ENCODE data around the gene C10orf95.
"Not testable (repeated sequence)": the region's sequence is repeated elsewhere in the genome, so short reads cannot be mapped to it uniquely, and the experiment has no call there.

Gene C10orf95

GRCh38 chr10:102458656-102459055 lies 7.3 kb upstream of the C10orf95 start:
- ChIA-PET POLR2A (no interaction called here), CTCF (no interaction called here)
- Histone ChIP-seq H3K36me3 (ENCODE audit: control insufficient read depth in 4 of 4, insufficient read depth in 4 of 4, low read length in 3 of 4) (peaks cover 3 to 16% (median 8%) of the 10 kb centered on the region in 4 experiments), H3K27ac (ENCODE audit: insufficient read depth in 1 of 2, low read depth in 1 of 2, low read length in 2 of 2, poor library complexity in 1 of 2, severe bottlenecking in 2 of 2) (no peak overlapping the region), H3K4me3 (ENCODE audit: control insufficient read depth in 1 of 7, extremely low read depth in 1 of 7, insufficient read depth in 4 of 7, low read depth in 2 of 7, low read length in 6 of 7) (no peak overlapping the region), H3K4me1 (ENCODE audit: control extremely low read depth in 1 of 4, control insufficient read depth in 4 of 4, insufficient read depth in 4 of 4, low read length in 3 of 4) (peaks cover 0 to 25% (median 15%) of the 10 kb centered on the region in 4 experiments), H3K9me3 (ENCODE audit: control extremely low read depth in 1 of 5, control insufficient read depth in 4 of 5, insufficient read depth in 2 of 5, low read depth in 1 of 5, low read length in 4 of 5) (no peaks in the 10 kb centered on the region), H3K27me3 (replicated peaks in 2 of 5; ENCODE audit: control insufficient read depth in 4 of 5, insufficient read depth in 5 of 5, low read length in 4 of 5) (peaks cover 0 to 15% (median 0%) of the 10 kb centered on the region in 5 experiments)
- no CpG with 5 or more reads among the region's 4 CpGs for WGBS (ENCODE audit: insufficient coverage)
- no peak for DNase-seq

GRCh38 chr10:102457591-102458150 lies 6.3 kb upstream of the C10orf95 start:
- CTCF ChIA-PET, result interaction anchor here (2.1 to 3.2 kb wide), 3 partner anchors 22 to 35 kb away, joined by 5 to 9 read pairs (median 6); partner anchors contain the start of gene CUEDC2
- H3K27me3 ChIP-seq (replicated peaks in 2 of 5; ENCODE audit: control insufficient read depth in 4 of 5, insufficient read depth in 5 of 5, low read length in 4 of 5), result peaks cover 0 to 7% (median 0%) of the 10 kb centered on the region in 5 experiments
- POLR2A ChIA-PET, result no interaction called here
- WGBS (ENCODE audit: insufficient coverage), result 100% methylated on average over 7 of the region's 9 CpGs
- peaks cover 0 to 27% (median 17%) of the 10 kb centered on the region in 4 experiments for H3K4me1 ChIP-seq (ENCODE audit: control extremely low read depth in 1 of 4, control insufficient read depth in 4 of 4, insufficient read depth in 4 of 4, low read length in 3 of 4)
- no peak overlapping the region for H3K27ac ChIP-seq (ENCODE audit: insufficient read depth in 1 of 2, low read depth in 1 of 2, low read length in 2 of 2, poor library complexity in 1 of 2, severe bottlenecking in 2 of 2)
- no peaks in the 10 kb centered on the region for H3K9me3 ChIP-seq (ENCODE audit: control extremely low read depth in 1 of 5, control insufficient read depth in 4 of 5, insufficient read depth in 2 of 5, low read depth in 1 of 5, low read length in 4 of 5)
- H3K4me3 ChIP-seq (ENCODE audit: control insufficient read depth in 1 of 7, extremely low read depth in 1 of 7, insufficient read depth in 4 of 7, low read depth in 2 of 7, low read length in 6 of 7), result no peak overlapping the region
- peaks cover 4 to 24% (median 13%) of the 10 kb centered on the region in 4 experiments for H3K36me3 ChIP-seq (ENCODE audit: control insufficient read depth in 4 of 4, insufficient read depth in 4 of 4, low read length in 3 of 4)
- DNase-seq, result no peak

- Histone ChIP-seq H3K4me3 (ENCODE audit: control insufficient read depth in 1 of 7, extremely low read depth in 1 of 7, insufficient read depth in 4 of 7, low read depth in 2 of 7, low read length in 6 of 7) (no peak overlapping the region), H3K4me1 (ENCODE audit: control extremely low read depth in 1 of 4, control insufficient read depth in 4 of 4, insufficient read depth in 4 of 4, low read length in 3 of 4) (peaks cover 6 to 26% (median 15%) of the 10 kb centered on the region in 4 experiments), H3K36me3 (ENCODE audit: control insufficient read depth in 4 of 4, insufficient read depth in 4 of 4, low read length in 3 of 4) (peaks cover 6 to 30% (median 16%) of the 10 kb centered on the region in 4 experiments), H3K9me3 (ENCODE audit: control extremely low read depth in 1 of 5, control insufficient read depth in 4 of 5, insufficient read depth in 2 of 5, low read depth in 1 of 5, low read length in 4 of 5) (no peaks in the 10 kb centered on the region), H3K27ac (ENCODE audit: insufficient read depth in 1 of 2, low read depth in 1 of 2, low read length in 2 of 2, poor library complexity in 1 of 2, severe bottlenecking in 2 of 2) (no peak overlapping the region), H3K27me3 (replicated peaks in 2 of 5; ENCODE audit: control insufficient read depth in 4 of 5, insufficient read depth in 5 of 5, low read length in 4 of 5) (no peaks in the 10 kb centered on the region)
- DNase-seq, result no peak
- 87% methylated on average over 6 of the region's 7 CpGs for WGBS (ENCODE audit: insufficient coverage)
- POLR2A ChIA-PET, result no interaction called here
- CTCF ChIA-PET, result interaction anchor here (0.5 to 3.2 kb wide), 5 partner anchors 21 to 36 kb away, joined by 3 to 9 read pairs (median 5); partner anchors contain the start of gene CUEDC2
Measured at GRCh38 chr10:102455893-102456471, 4.6 kb upstream of the C10orf95 start.

GRCh38 chr10:102454662-102455487 lies 3.5 kb upstream of the C10orf95 start:
- WGBS (ENCODE audit: insufficient coverage), result 88% methylated on average over 8 of the region's 13 CpGs
- H3K27me3 ChIP-seq (replicated peaks in 2 of 5; ENCODE audit: control insufficient read depth in 4 of 5, insufficient read depth in 5 of 5, low read length in 4 of 5); POLR2A ChIA-PET; H3K27ac ChIP-seq (ENCODE audit: insufficient read depth in 1 of 2, low read depth in 1 of 2, low read length in 2 of 2, poor library complexity in 1 of 2, severe bottlenecking in 2 of 2); H3K9me3 ChIP-seq (ENCODE audit: control extremely low read depth in 1 of 5, control insufficient read depth in 4 of 5, insufficient read depth in 2 of 5, low read depth in 1 of 5, low read length in 4 of 5); DNase-seq; H3K4me3 ChIP-seq (ENCODE audit: control insufficient read depth in 1 of 7, extremely low read depth in 1 of 7, insufficient read depth in 4 of 7, low read depth in 2 of 7, low read length in 6 of 7): not testable (repeated sequence)
- Histone ChIP-seq H3K4me1 (ENCODE audit: control extremely low read depth in 1 of 4, control insufficient read depth in 4 of 4, insufficient read depth in 4 of 4, low read length in 3 of 4) (peaks cover 6 to 28% (median 16%) of the 10 kb centered on the region in 4 experiments), H3K36me3 (ENCODE audit: control insufficient read depth in 4 of 4, insufficient read depth in 4 of 4, low read length in 3 of 4) (peaks cover 6 to 30% (median 16%) of the 10 kb centered on the region in 4 experiments)
- CTCF ChIA-PET, result interaction anchor here (3.2 kb wide), 1 partner anchor 25 kb away, joined by 9 read pairs; no protein-coding TSS in a partner anchor

- Histone ChIP-seq H3K9me3 (ENCODE audit: control extremely low read depth in 1 of 5, control insufficient read depth in 4 of 5, insufficient read depth in 2 of 5, low read depth in 1 of 5, low read length in 4 of 5) (no peaks in the 10 kb centered on the region), H3K4me1 (ENCODE audit: control extremely low read depth in 1 of 4, control insufficient read depth in 4 of 4, insufficient read depth in 4 of 4, low read length in 3 of 4) (peaks cover 6 to 33% (median 21%) of the 10 kb centered on the region in 4 experiments), H3K36me3 (ENCODE audit: control insufficient read depth in 4 of 4, insufficient read depth in 4 of 4, low read length in 3 of 4) (peaks cover 6 to 30% (median 16%) of the 10 kb centered on the region in 4 experiments), H3K27ac (ENCODE audit: insufficient read depth in 1 of 2, low read depth in 1 of 2, low read length in 2 of 2, poor library complexity in 1 of 2, severe bottlenecking in 2 of 2) (peak overlapping the region in 1 of 2 experiments; percentile 49), H3K4me3 (ENCODE audit: control insufficient read depth in 1 of 7, extremely low read depth in 1 of 7, insufficient read depth in 4 of 7, low read depth in 2 of 7, low read length in 6 of 7) (no peak overlapping the region), H3K27me3 (replicated peaks in 2 of 5; ENCODE audit: control insufficient read depth in 4 of 5, insufficient read depth in 5 of 5, low read length in 4 of 5) (no peaks in the 10 kb centered on the region)
- POLR2A ChIA-PET, result interaction anchor here (0.6 kb wide), 1 partner anchor 26 kb away, joined by 4 read pairs; no protein-coding TSS in a partner anchor
- no peak for DNase-seq
- WGBS (ENCODE audit: insufficient coverage), result 98% methylated on average over 4 of the region's 5 CpGs
- CTCF ChIA-PET, result interaction anchor here (1.2 to 1.3 kb wide), 2 partner anchors 20 to 40 kb away, joined by 3 to 4 read pairs; no protein-coding TSS in a partner anchor
Measured at GRCh38 chr10:102453502-102453901, 2.2 kb upstream of the C10orf95 start.

GRCh38 chr10:102452672-102453340 lies 1.5 kb upstream of the C10orf95 start:
- DNase-seq, result peak in 2 of 3 donors; percentile 49 to 64
- H3K27me3 ChIP-seq (replicated peaks in 2 of 5; ENCODE audit: control insufficient read depth in 4 of 5, insufficient read depth in 5 of 5, low read length in 4 of 5), result no peaks in the 10 kb centered on the region
- POLR2A ChIA-PET, result interaction anchor here (0.6 kb wide), 1 partner anchor 26 kb away, joined by 4 read pairs; no protein-coding TSS in a partner anchor
- CTCF ChIA-PET, result interaction anchor here (0.6 to 2.0 kb wide), 6 partner anchors 10 to 49 kb away, joined by 3 to 8 read pairs (median 4); no protein-coding TSS in a partner anchor
- 87% methylated on average over 3 of the region's 3 CpGs for WGBS (ENCODE audit: insufficient coverage)
- H3K36me3 ChIP-seq (ENCODE audit: control insufficient read depth in 4 of 4, insufficient read depth in 4 of 4, low read length in 3 of 4), result peaks cover 6 to 30% (median 16%) of the 10 kb centered on the region in 4 experiments
- H3K27ac ChIP-seq (ENCODE audit: insufficient read depth in 1 of 2, low read depth in 1 of 2, low read length in 2 of 2, poor library complexity in 1 of 2, severe bottlenecking in 2 of 2), result peak overlapping the region in 1 of 2 experiments; percentile 49
- no peaks in the 10 kb centered on the region for H3K9me3 ChIP-seq (ENCODE audit: control extremely low read depth in 1 of 5, control insufficient read depth in 4 of 5, insufficient read depth in 2 of 5, low read depth in 1 of 5, low read length in 4 of 5)
- H3K4me1 ChIP-seq (ENCODE audit: control extremely low read depth in 1 of 4, control insufficient read depth in 4 of 4, insufficient read depth in 4 of 4, low read length in 3 of 4), result peaks cover 6 to 33% (median 21%) of the 10 kb centered on the region in 4 experiments
- H3K4me3 ChIP-seq (ENCODE audit: control insufficient read depth in 1 of 7, extremely low read depth in 1 of 7, insufficient read depth in 4 of 7, low read depth in 2 of 7, low read length in 6 of 7), result no peak overlapping the region

Data from common myeloid progenitor, CD34-positive (primary cell).